GM23338 (cell line): ENCODE data around the gene RGSL1. TPM values are rescaled to one million over a fixed set of nuclear protein-coding genes. Genes with fewer than 3 reads are reported as not detected.

Source experiments
- ATAC-seq: fragments of 200-7000 bp; cut with Tn5 transposase; 3 replicates; pipeline ENCODE4 v1.9.1; 2020
- DNase-seq: peaks from one replicate; pipeline ENCODE4 v3.0.0-alpha.2; 2015; ENCODE audit warnings: low spot score
- H2AFZ ChIP-seq: fragments of 200-600 bp; sonication (generic); 2 replicates; pipeline ENCODE4 v1.8.0; 2016; ENCODE audit warnings: antibody characterized with exemption, mild to moderate bottlenecking, moderate library complexity
- H3F3A ChIP-seq: fragments of 200-600 bp; sonication (generic); replicated peaks from 2 replicates; pipeline ENCODE4 v1.8.0; 2017; ENCODE audit warnings: antibody characterized with exemption, mixed run types, low read depth
- H3K27ac ChIP-seq: fragments of 200-600 bp; sonication (generic); 2 replicates; pipeline ENCODE4 v1.6.1; 2016; ENCODE audit warnings: low read depth
- H3K27me3 ChIP-seq: fragments of 200-600 bp; sonication (generic); 2 replicates; pipeline ENCODE4 v1.8.0; 2016; ENCODE audit warnings: mild to moderate bottlenecking, mixed run types, moderate library complexity; ENCODE audit not compliant: insufficient read depth
- H3K36me3 ChIP-seq: fragments of 200-600 bp; sonication (generic); 2 replicates; pipeline ENCODE4 v1.8.0; 2016; ENCODE audit warnings: mild to moderate bottlenecking; ENCODE audit not compliant: insufficient read depth
- H3K4me1 ChIP-seq: fragments of 200-600 bp; sonication (generic); 2 replicates; pipeline ENCODE4 v1.8.0; 2016; ENCODE audit warnings: mild to moderate bottlenecking, moderate library complexity; ENCODE audit not compliant: insufficient read depth
- H3K4me2 ChIP-seq: fragments of 200-600 bp; sonication (generic); 2 replicates; pipeline ENCODE4 v1.7.1; 2017; ENCODE audit warnings: mixed run types
- H3K4me3 ChIP-seq: fragments of 200-600 bp; sonication (generic); 2 replicates; pipeline ENCODE4 v1.6.1; 2016; ENCODE audit warnings: mixed run types
- H3K79me2 ChIP-seq: fragments of 200-600 bp; sonication (generic); replicated peaks from 2 replicates; pipeline ENCODE4 v1.8.0; 2017; ENCODE audit warnings: mild to moderate bottlenecking; ENCODE audit not compliant: insufficient read depth
- H3K9me2 ChIP-seq: fragments of 200-600 bp; sonication (generic); 2 replicates; pipeline ENCODE4 v1.8.0; 2017; ENCODE audit not compliant: insufficient read depth
- H4K20me1 ChIP-seq: fragments of 200-600 bp; sonication (generic); replicated peaks from 2 replicates; pipeline ENCODE4 v1.8.0; 2017; ENCODE audit warnings: mild to moderate bottlenecking; ENCODE audit not compliant: insufficient read depth
- H3K27ac Mint-ChIP-seq: 2 replicates; pipeline ENCODE4 v1.8.0; 2020; ENCODE audit warnings: inconsistent platforms, mild to moderate bottlenecking, moderate library complexity, mixed read lengths
- H3K27me3 Mint-ChIP-seq: 3 replicates; pipeline ENCODE4 v1.8.0; 2022; ENCODE audit warnings: low read depth, mild to moderate bottlenecking, moderate library complexity, mixed read lengths, inconsistent platforms; ENCODE audit not compliant: insufficient read depth, poor library complexity
- H3K36me3 Mint-ChIP-seq: 3 replicates; pipeline ENCODE4 v1.8.0; 2021; ENCODE audit warnings: low read depth, mild to moderate bottlenecking, inconsistent platforms, moderate library complexity, mixed read lengths
- H3K4me1 Mint-ChIP-seq: 3 replicates; pipeline ENCODE4 v1.8.0; 2020; ENCODE audit warnings: mild to moderate bottlenecking, inconsistent platforms, mixed read lengths
- H3K4me3 Mint-ChIP-seq: 3 replicates; pipeline ENCODE4 v1.8.0; 2021; ENCODE audit warnings: moderate library complexity, mild to moderate bottlenecking, inconsistent platforms, mixed read lengths
- H3K9me3 Mint-ChIP-seq: 3 replicates; pipeline ENCODE4 v1.8.0; 2020; ENCODE audit warnings: moderate library complexity, mild to moderate bottlenecking, inconsistent platforms, mixed read lengths
- CREB1 ChIP-seq: fragments of 250-450 bp; sonication (Bioruptor Pico); IDR thresholded peaks from 2 replicates; pipeline ENCODE4 v1.5.0; 2020; ENCODE audit warnings: low read depth, mild to moderate bottlenecking, moderate library complexity
- CTCF ChIP-seq, 2 experiments: fragments of 200-600 bp in 1 of 2; sonication (generic) in 1 of 2; conservative IDR thresholded peaks; 2 replicates each; pipeline versions ENCODE4 v1.5.1 to v1.6.1; 2016 to 2017; ENCODE audit warnings: antibody characterized with exemption in 2 of 2, low read depth in 2 of 2, mild to moderate bottlenecking in 2 of 2, moderate library complexity in 1 of 2
- STAT1 ChIP-seq: IDR thresholded peaks from one replicate; pipeline ENCODE4 v1.6.1; 2016; ENCODE audit warnings: antibody characterized with exemption; ENCODE audit not compliant: unreplicated experiment
- ZNF114 ChIP-seq: fragments of 250-450 bp; sonication (Bioruptor Pico); IDR thresholded peaks from 2 replicates; pipeline ENCODE4 v1.5.0; 2020; ENCODE audit warnings: mild to moderate bottlenecking, moderate library complexity
- polyA plus RNA-seq: library from polyadenylated mRNA; unstranded; fragments of >200 nt; fragmentation: Nextera tagmentation; extraction: Ambion mirVana; gene quantifications from 2 replicates; pipeline ENCODE4 v1.2.1, GENCODE V29; 2016
- total RNA-seq: library from RNA; depleted of rRNA; stranded (reverse); fragments of >200 nt; shearing (Covaris generic); gene quantifications from 2 replicates; pipeline ENCODE4 v1.2.3, GENCODE V29; 2014

The RGSL1 gene
- total and polyA plus RNA-seq, 2 experiments from 2014 or later = not detected

- TF ChIP-seq CTCF (conservative IDR thresholded peaks at IDR 0.05; ENCODE audit: low read depth in 2 of 2) (no peak), STAT1 (no peak), CREB1 (CRISPR knock-in tag) (no peak)
These were observed 43.9 kb upstream of the RGSL1 start (continued) for GRCh38 chr1:182406012-182406411.

GRCh38 chr1:182407724-182408123 is 42.2 kb upstream of the RGSL1 start:
- peaks cover 6% of the 10 kb centered on the region; the same call in 2 of the 3 replicates for H3K4me1 Mint-ChIP-seq
- no peaks in the 10 kb centered on the region for H3K9me3 Mint-ChIP-seq
- H3K4me1 ChIP-seq = no peaks in the 10 kb centered on the region
- H3K36me3 Mint-ChIP-seq = no peaks in the 10 kb centered on the region
- H3K4me3 Mint-ChIP-seq = no peak overlapping the region
- H3F3A ChIP-seq = no peaks in the 10 kb centered on the region
- no peaks in the 10 kb centered on the region for H3K27me3 Mint-ChIP-seq
- no peak for ATAC-seq
- H3K9me2 ChIP-seq = no peaks in the 10 kb centered on the region
- no peaks in the 10 kb centered on the region for H3K79me2 ChIP-seq
- H3K27ac Mint-ChIP-seq = no peak overlapping the region
- DNase-seq = no peak
- no peak overlapping the region for H3K4me2 ChIP-seq
- no peak overlapping the region for H3K27ac ChIP-seq
- H4K20me1 ChIP-seq = no peaks in the 10 kb centered on the region
- no peak overlapping the region for H3K4me3 ChIP-seq
- H3K27me3 ChIP-seq = no peaks in the 10 kb centered on the region
- no peaks in the 10 kb centered on the region for H3K36me3 ChIP-seq
- no peak overlapping the region for H2AFZ ChIP-seq
- no peak for TF ChIP-seq ZNF114 (CRISPR knock-in tag)

GRCh38 chr1:182408435-182409075 is 41.4 kb upstream of the RGSL1 start:
- ATAC-seq = peak; percentile 92
- H3K27ac Mint-ChIP-seq = no peak overlapping the region

More at GRCh38 chr1:182408435-182409075, 41.4 kb upstream of the RGSL1 start:
- no peaks in the 10 kb centered on the region for H3K36me3 ChIP-seq
- no peaks in the 10 kb centered on the region for H3K4me1 ChIP-seq
- Mint-ChIP-seq H3K9me3 (no peaks in the 10 kb centered on the region), H3K4me3 (no peak overlapping the region), H3K36me3 (no peaks in the 10 kb centered on the region), H3K27me3 (no peaks in the 10 kb centered on the region), H3K4me1 (peaks cover 6% of the 10 kb centered on the region; the same call in 2 of the 3 replicates)
- no peak overlapping the region for H3K4me2 ChIP-seq
- no peaks in the 10 kb centered on the region for H3K27me3 ChIP-seq
- H4K20me1 ChIP-seq = no peaks in the 10 kb centered on the region
- peak overlapping the region; percentile 52; the same call in 1 of the 2 replicates for H2AFZ ChIP-seq
- H3K27ac ChIP-seq = no peak overlapping the region
- DNase-seq = no peak
- H3K9me2 ChIP-seq = no peaks in the 10 kb centered on the region
- TF ChIP-seq CREB1 (CRISPR knock-in tag) = no peak
- 0 out of 4 replicates have a peak, but pooled peaks of 1 of the 2 experiments have one; percentile 17 for TF ChIP-seq CTCF (conservative IDR thresholded peaks at IDR 0.05; ENCODE audit: low read depth in 2 of 2)
- H3K79me2 ChIP-seq = no peaks in the 10 kb centered on the region
- no peak overlapping the region for H3K4me3 ChIP-seq
- no peaks in the 10 kb centered on the region for H3F3A ChIP-seq
